ENCODE measurements around the gene RBM20. TPM values are rescaled to one million over a fixed set of nuclear protein-coding genes. Genes with fewer than 3 reads are reported as not detected.

Gene RBM20
- polyA plus RNA-seq, 3 donors: not detected

DNA sequence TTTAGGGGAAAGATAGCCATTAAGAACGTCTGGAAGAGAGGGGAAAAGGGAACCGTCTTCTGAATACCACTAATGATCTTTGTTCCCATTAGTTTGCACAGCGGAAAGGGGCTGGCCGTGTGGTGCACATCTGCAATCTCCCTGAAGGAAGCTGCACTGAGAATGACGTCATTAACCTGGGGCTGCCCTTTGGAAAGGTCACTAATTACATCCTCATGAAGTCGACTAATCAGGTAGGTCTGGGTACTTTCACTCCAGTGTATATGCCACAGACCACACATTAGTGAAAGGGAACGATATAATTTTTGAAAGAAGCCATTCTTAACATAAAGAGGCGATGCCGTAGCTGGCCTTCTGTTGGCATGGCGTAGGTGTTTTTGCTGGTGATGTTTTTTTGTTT lies 153.3 kb downstream of the RBM20 start:
- intact Hi-C loops (cut with micrococcal nuclease): no loop called here
- no peak overlapping the region for H2AFZ ChIP-seq (ENCODE audit: insufficient read depth, low read depth, low read length, poor library complexity, severe bottlenecking)
- H3K27me3 Mint-ChIP-seq (ENCODE audit: low read depth in 3 of 3): peaks cover 0 to 3% (median 2%) of the 10 kb centered on the region in 3 donors
- H3K79me2 ChIP-seq (ENCODE audit: insufficient read depth, low read length): no peaks in the 10 kb centered on the region
- H3K9me3 ChIP-seq (replicated peaks in 1 of 2; ENCODE audit: control insufficient read depth in 1 of 2, insufficient read depth in 1 of 2, low read length in 2 of 2): no peaks in the 10 kb centered on the region
- no peaks in the 10 kb centered on the region for H3K36me3 ChIP-seq (replicated peaks in 1 of 2; ENCODE audit: control insufficient read depth in 1 of 2, insufficient read depth in 2 of 2, low read length in 2 of 2)
- H3K9me3 Mint-ChIP-seq: no peaks in the 10 kb centered on the region
- peaks cover 1% of the 10 kb centered on the region for H3K4me1 Mint-ChIP-seq
- no peak overlapping the region for H3K27ac Mint-ChIP-seq
- H3K27ac ChIP-seq (ENCODE audit: low read depth in 1 of 2, low read length in 2 of 2): no peak overlapping the region
- WGBS (ENCODE audit: insufficient coverage): 86% methylated on average over 4 of the region's 10 CpGs
- DNase-seq: no peak
- no peak overlapping the region for H3K9ac ChIP-seq (ENCODE audit: insufficient read depth, low read length, poor library complexity, severe bottlenecking)
- TF ChIP-seq, protein P1, sequence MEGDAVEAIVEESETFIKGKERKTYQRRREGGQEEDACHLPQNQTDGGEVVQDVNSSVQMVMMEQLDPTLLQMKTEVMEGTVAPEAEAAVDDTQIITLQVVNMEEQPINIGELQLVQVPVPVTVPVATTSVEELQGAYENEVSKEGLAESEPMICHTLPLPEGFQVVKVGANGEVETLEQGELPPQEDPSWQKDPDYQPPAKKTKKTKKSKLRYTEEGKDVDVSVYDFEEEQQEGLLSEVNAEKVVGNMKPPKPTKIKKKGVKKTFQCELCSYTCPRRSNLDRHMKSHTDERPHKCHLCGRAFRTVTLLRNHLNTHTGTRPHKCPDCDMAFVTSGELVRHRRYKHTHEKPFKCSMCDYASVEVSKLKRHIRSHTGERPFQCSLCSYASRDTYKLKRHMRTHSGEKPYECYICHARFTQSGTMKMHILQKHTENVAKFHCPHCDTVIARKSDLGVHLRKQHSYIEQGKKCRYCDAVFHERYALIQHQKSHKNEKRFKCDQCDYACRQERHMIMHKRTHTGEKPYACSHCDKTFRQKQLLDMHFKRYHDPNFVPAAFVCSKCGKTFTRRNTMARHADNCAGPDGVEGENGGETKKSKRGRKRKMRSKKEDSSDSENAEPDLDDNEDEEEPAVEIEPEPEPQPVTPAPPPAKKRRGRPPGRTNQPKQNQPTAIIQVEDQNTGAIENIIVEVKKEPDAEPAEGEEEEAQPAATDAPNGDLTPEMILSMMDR (IDR thresholded peaks at IDR 0.05): no peak
- no peaks in the 10 kb centered on the region for H3K27me3 ChIP-seq (ENCODE audit: control insufficient read depth in 2 of 2, insufficient read depth in 2 of 2, low read length in 2 of 2)
- no peaks in the 10 kb centered on the region for H4K20me1 ChIP-seq (ENCODE audit: insufficient read depth, low read length)
- H3K4me1 ChIP-seq (ENCODE audit: control insufficient read depth in 1 of 2, insufficient read depth in 2 of 2, low read length in 2 of 2): peaks cover under 1% of the 10 kb centered on the region in 2 donors
- H3K4me3 ChIP-seq (replicated peaks in 1 of 3; ENCODE audit: low read depth in 2 of 3, low read length in 3 of 3): no peak overlapping the region
- no peak overlapping the region for H3K4me3 Mint-ChIP-seq
- no peaks in the 10 kb centered on the region for H3K36me3 Mint-ChIP-seq
- no peak overlapping the region for H3K4me2 ChIP-seq (replicated peaks; ENCODE audit: extremely low read depth, low read length, poor library complexity, severe bottlenecking)

DNA sequence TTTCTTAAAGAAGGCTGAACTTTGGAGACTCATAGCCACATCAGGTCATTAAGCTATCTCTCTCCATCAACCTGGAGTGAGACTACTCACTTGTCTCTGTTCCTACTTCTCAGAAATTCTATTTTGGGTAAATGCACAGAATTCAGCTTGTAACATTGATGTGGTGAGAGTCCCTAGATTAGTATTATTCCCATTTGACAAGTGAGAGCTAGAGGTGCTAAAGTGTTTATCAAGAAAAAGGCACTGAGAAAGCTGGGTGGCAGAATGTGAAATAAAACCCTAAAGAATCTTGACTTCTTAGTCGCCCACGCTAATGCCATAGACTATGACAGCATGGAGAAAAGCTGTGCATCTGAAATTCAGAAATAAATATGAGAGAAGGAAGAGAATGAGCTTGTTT lies 154.2 kb downstream of the RBM20 start:
- Mint-ChIP-seq H3K27me3 (ENCODE audit: low read depth in 3 of 3) (peaks cover 0 to 3% (median 2%) of the 10 kb centered on the region in 3 donors), H3K4me3 (no peak overlapping the region), H3K4me1 (peaks cover 9% of the 10 kb centered on the region), H3K27ac (no peak overlapping the region), H3K36me3 (no peaks in the 10 kb centered on the region), H3K9me3 (no peaks in the 10 kb centered on the region)
- H3K79me2 ChIP-seq (ENCODE audit: insufficient read depth, low read length): no peaks in the 10 kb centered on the region
- H3K4me1 ChIP-seq (ENCODE audit: control insufficient read depth in 1 of 2, insufficient read depth in 2 of 2, low read length in 2 of 2): peaks cover 5 to 10% of the 10 kb centered on the region in 2 donors
- no peak overlapping the region for H3K27ac ChIP-seq (ENCODE audit: low read depth in 1 of 2, low read length in 2 of 2)
- no peaks in the 10 kb centered on the region for H3K9me3 ChIP-seq (replicated peaks in 1 of 2; ENCODE audit: control insufficient read depth in 1 of 2, insufficient read depth in 1 of 2, low read length in 2 of 2)
- no peaks in the 10 kb centered on the region for H3K27me3 ChIP-seq (ENCODE audit: control insufficient read depth in 2 of 2, insufficient read depth in 2 of 2, low read length in 2 of 2)
- TF ChIP-seq, protein P1 (IDR thresholded peaks at IDR 0.05): no peak
- H4K20me1 ChIP-seq (ENCODE audit: insufficient read depth, low read length): no peaks in the 10 kb centered on the region
- DNase-seq: no peak
- H3K4me2 ChIP-seq (replicated peaks; ENCODE audit: extremely low read depth, low read length, poor library complexity, severe bottlenecking): no peak overlapping the region
- H3K36me3 ChIP-seq (replicated peaks in 1 of 2; ENCODE audit: control insufficient read depth in 1 of 2, insufficient read depth in 2 of 2, low read length in 2 of 2): no peaks in the 10 kb centered on the region
- no peak overlapping the region for H3K9ac ChIP-seq (ENCODE audit: insufficient read depth, low read length, poor library complexity, severe bottlenecking)
- 100% methylated on average over 2 of the region's 2 CpGs for WGBS (ENCODE audit: insufficient coverage)
- no peak overlapping the region for H2AFZ ChIP-seq (ENCODE audit: insufficient read depth, low read depth, low read length, poor library complexity, severe bottlenecking)
- intact Hi-C loops (cut with micrococcal nuclease): no loop called here
- H3K4me3 ChIP-seq (replicated peaks in 1 of 3; ENCODE audit: low read depth in 2 of 3, low read length in 3 of 3): no peak overlapping the region

Data from CD14-positive monocyte (primary cell).